Measurements from ENCODE around the gene KRTAP5-5. TPM values are rescaled to one million over a fixed set of nuclear protein-coding genes. Genes with fewer than 3 reads are reported as not detected.

Gene KRTAP5-5
- total RNA-seq, 1 experiment from 2014 or later = not detected

DNA sequence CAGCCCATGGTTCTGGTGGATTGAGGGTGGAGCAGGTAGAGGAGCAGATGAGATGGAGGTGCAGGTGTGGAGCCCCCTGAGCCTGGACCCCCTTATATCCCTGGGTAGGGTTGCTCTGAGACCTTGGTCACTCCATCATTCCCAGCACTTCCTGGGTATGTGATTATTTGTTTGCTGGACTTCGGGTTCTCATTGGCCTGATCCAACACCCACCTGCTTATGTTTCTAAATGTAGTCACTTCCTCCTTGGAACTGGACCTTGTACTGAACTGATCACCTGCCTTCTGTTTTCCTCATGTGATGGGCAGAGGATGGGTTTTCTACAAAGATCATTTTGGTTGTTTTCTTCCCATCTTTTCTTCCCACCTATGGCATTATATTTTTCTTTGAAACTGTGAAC lies 7.5 kb upstream of the KRTAP5-5 start, which contains the start of gene KRTAP5-4:
KRTAP5-4 (minus strand) TSS at position 53 of the 400 bp plus-strand sequence; CDS start at position 8, 45 bp downstream.
- Histone ChIP-seq H3K4me3 (ENCODE audit: low read depth, low read length) (no peak within 1 kb of the TSS), H3K36me3 (ENCODE audit: control insufficient read depth, insufficient read depth, low read length) (no peaks in the 10 kb centered on the region), H3K9me3 (no peaks in the 10 kb centered on the region), H3K27me3 (replicated peaks; ENCODE audit: control insufficient read depth, insufficient read depth, low read length) (no peaks in the 10 kb centered on the region; the same call in 1 of the 2 replicates), H3K4me1 (no peaks in the 10 kb centered on the region)
- no peak for TF ChIP-seq CTCF (IDR thresholded peaks at IDR 0.05; ENCODE audit: insufficient read depth in 1 of 2, low read depth in 1 of 2, low read length in 1 of 2, severe bottlenecking in 1 of 2, unreplicated experiment in 1 of 2)
- no TSS peak for BruUV-seq (replicated peaks)
- H3K36me3 Mint-ChIP-seq (ENCODE audit: insufficient read depth, unreplicated experiment) = no peaks in the 10 kb centered on the region
- peaks cover 10% of the 10 kb centered on the region for H3K27me3 Mint-ChIP-seq (ENCODE audit: insufficient read depth, unreplicated experiment)
- DNase-seq = no peak
- intact Hi-C loops (cut with micrococcal nuclease; ENCODE audit: unreplicated experiment) = no loop called here
- peaks cover 1% of the 10 kb centered on the region for H3K9me3 Mint-ChIP-seq (ENCODE audit: unreplicated experiment)
- CTCF ChIA-PET = no interaction called here
- H3K27ac Mint-ChIP-seq (ENCODE audit: unreplicated experiment) = no peak within 1 kb of the TSS
- peaks cover 5% of the 10 kb centered on the region for H3K4me1 Mint-ChIP-seq (ENCODE audit: low read depth, unreplicated experiment)
- no peak within 1 kb of the TSS for H3K4me3 Mint-ChIP-seq (ENCODE audit: unreplicated experiment)
- POLR2A ChIA-PET = no interaction called here

- Histone ChIP-seq H3K36me3 (ENCODE audit: control insufficient read depth, insufficient read depth, low read length) (no peaks in the 10 kb centered on the region), H3K4me3 (ENCODE audit: low read depth, low read length) (no peak overlapping the region), H3K27me3 (replicated peaks; ENCODE audit: control insufficient read depth, insufficient read depth, low read length) (no peaks in the 10 kb centered on the region; the same call in 1 of the 2 replicates), H3K9me3 (no peaks in the 10 kb centered on the region), H3K4me1 (no peaks in the 10 kb centered on the region)
- H3K4me3 Mint-ChIP-seq (ENCODE audit: unreplicated experiment) = no peak overlapping the region
- peaks cover 5% of the 10 kb centered on the region for H3K4me1 Mint-ChIP-seq (ENCODE audit: low read depth, unreplicated experiment)
- no peak for DNase-seq
- CTCF ChIA-PET = interaction anchor here (0.6 to 1.1 kb wide), 3 partner anchors 9 to 527 kb away, joined by 3 to 7 read pairs (median 3); no protein-coding TSS in a partner anchor
- intact Hi-C loops (cut with micrococcal nuclease; ENCODE audit: unreplicated experiment) = no loop called here
- H3K9me3 Mint-ChIP-seq (ENCODE audit: unreplicated experiment) = no peaks in the 10 kb centered on the region
- H3K27me3 Mint-ChIP-seq (ENCODE audit: insufficient read depth, unreplicated experiment) = peaks cover 10% of the 10 kb centered on the region
- BruUV-seq (replicated peaks) = no TSS peak
- POLR2A ChIA-PET = no interaction called here
- H3K36me3 Mint-ChIP-seq (ENCODE audit: insufficient read depth, unreplicated experiment) = no peaks in the 10 kb centered on the region
- no peak overlapping the region for H3K27ac Mint-ChIP-seq (ENCODE audit: unreplicated experiment)
- no peak for TF ChIP-seq CTCF (IDR thresholded peaks at IDR 0.05; ENCODE audit: insufficient read depth in 1 of 2, low read depth in 1 of 2, low read length in 1 of 2, severe bottlenecking in 1 of 2, unreplicated experiment in 1 of 2)
These were observed 5.9 kb upstream of the KRTAP5-5 start for GRCh38 chr11:1623716-1624115.

- POLR2A ChIA-PET = no interaction called here
- intact Hi-C loops (cut with micrococcal nuclease; ENCODE audit: unreplicated experiment) = no loop called here
- DNase-seq = no peak
- Histone ChIP-seq H3K36me3 (ENCODE audit: control insufficient read depth, insufficient read depth, low read length) (no peaks in the 10 kb centered on the region), H3K4me3 (ENCODE audit: low read depth, low read length) (no peak overlapping the region), H3K9me3 (no peaks in the 10 kb centered on the region), H3K4me1 (no peaks in the 10 kb centered on the region), H3K27me3 (replicated peaks; ENCODE audit: control insufficient read depth, insufficient read depth, low read length) (no peaks in the 10 kb centered on the region; the same call in 1 of the 2 replicates)
- BruUV-seq (replicated peaks) = no TSS peak
- H3K27me3 Mint-ChIP-seq (ENCODE audit: insufficient read depth, unreplicated experiment) = peaks cover 10% of the 10 kb centered on the region
- CTCF ChIA-PET = interaction anchor here (0.6 kb wide), 1 partner anchor 8 kb away, joined by 3 read pairs; no protein-coding TSS in a partner anchor
- no peaks in the 10 kb centered on the region for H3K9me3 Mint-ChIP-seq (ENCODE audit: unreplicated experiment)
- TF ChIP-seq CTCF (IDR thresholded peaks at IDR 0.05; ENCODE audit: insufficient read depth in 1 of 2, low read depth in 1 of 2, low read length in 1 of 2, severe bottlenecking in 1 of 2, unreplicated experiment in 1 of 2) = no peak
- no peak overlapping the region for H3K27ac Mint-ChIP-seq (ENCODE audit: unreplicated experiment)
- peaks cover 5% of the 10 kb centered on the region for H3K4me1 Mint-ChIP-seq (ENCODE audit: low read depth, unreplicated experiment)
- no peak overlapping the region for H3K4me3 Mint-ChIP-seq (ENCODE audit: unreplicated experiment)
- H3K36me3 Mint-ChIP-seq (ENCODE audit: insufficient read depth, unreplicated experiment) = no peaks in the 10 kb centered on the region
These were observed 5.0 kb upstream of the KRTAP5-5 start for GRCh38 chr11:1624621-1625020.
